ENCODE data around the gene OVCA2. TPM values are rescaled to one million over a fixed set of nuclear protein-coding genes. Genes with fewer than 3 reads are reported as not detected.

Gene OVCA2
- total RNA-seq, 4 donors from 2014 or later = 12.6 to 50.2 (median 34.4) TPM

GRCh38 chr17:2034806-2035540 lies 6.8 kb upstream of the OVCA2 start:
- intact Hi-C loops (cut with DNase I; ENCODE audit: low total_unique reads) = no loop called here
- peaks cover 0 to 25% of the 10 kb centered on the region in 2 donors for H3K36me3 ChIP-seq
- no peaks in the 10 kb centered on the region for H3K27me3 ChIP-seq
- ATAC-seq (no peak), DNase-seq (no peak)
- no peaks in the 10 kb centered on the region for H3K9me3 ChIP-seq
- no peak overlapping the region for H3K27ac ChIP-seq
- no peak overlapping the region for H3K4me3 ChIP-seq
- in situ Hi-C loops (cut with MboI; ENCODE audit: low sequenced_read_pairs in 4 of 4) = loop anchor here (25.0 kb wide), 2 partner anchors 348 to 373 kb away; partner anchors contain the start of gene PRPF8 (in 1 of the 4)
- no peak for TF ChIP-seq POLR2A (IDR thresholded peaks at IDR 0.05)
- no peak for TF ChIP-seq CTCF (IDR thresholded peaks at IDR 0.05 in 4 of 5, conservative IDR thresholded peaks at IDR 0.05 in 1 of 5)
- H3K4me1 ChIP-seq = peaks cover 14 to 24% of the 10 kb centered on the region in 2 donors

GRCh38 chr17:2035541-2036488 lies 6.0 kb upstream of the OVCA2 start:
- intact Hi-C loops (cut with DNase I; ENCODE audit: low total_unique reads) = no loop called here
- Histone ChIP-seq H3K4me1 (peaks cover 12 to 21% of the 10 kb centered on the region in 2 donors), H3K27ac (no peak overlapping the region), H3K9me3 (no peaks in the 10 kb centered on the region), H3K36me3 (peaks cover 0 to 31% of the 10 kb centered on the region in 2 donors), H3K4me3 (no peak overlapping the region), H3K27me3 (no peaks in the 10 kb centered on the region)
- ATAC-seq (no peak), DNase-seq (no peak)
- TF ChIP-seq POLR2A (IDR thresholded peaks at IDR 0.05) (no peak), CTCF (IDR thresholded peaks at IDR 0.05 in 4 of 5, conservative IDR thresholded peaks at IDR 0.05 in 1 of 5) (no peak)
- in situ Hi-C loops (cut with MboI; ENCODE audit: low sequenced_read_pairs in 4 of 4) = loop anchor here (25.0 kb wide), 2 partner anchors 349 to 374 kb away; partner anchors contain the start of gene PRPF8 (in 1 of the 4)

- H3K4me3 ChIP-seq = no peak overlapping the region
- in situ Hi-C loops (cut with MboI; ENCODE audit: low sequenced_read_pairs in 4 of 4) (loop anchor here (25.0 kb wide), 2 partner anchors 350 to 375 kb away; partner anchors contain the start of gene PRPF8 (in 1 of the 4)), intact Hi-C loops (cut with DNase I; ENCODE audit: low total_unique reads) (no loop called here)
- no peaks in the 10 kb centered on the region for H3K27me3 ChIP-seq
- peaks cover 7 to 15% of the 10 kb centered on the region in 2 donors for H3K4me1 ChIP-seq
- H3K36me3 ChIP-seq = peaks cover 0 to 31% of the 10 kb centered on the region in 2 donors
- DNase-seq (no peak), ATAC-seq (no peak)
- TF ChIP-seq CTCF (IDR thresholded peaks at IDR 0.05 in 4 of 5, conservative IDR thresholded peaks at IDR 0.05 in 1 of 5) = no peak
- TF ChIP-seq POLR2A (IDR thresholded peaks at IDR 0.05) = no peak
- H3K9me3 ChIP-seq = no peaks in the 10 kb centered on the region
- H3K27ac ChIP-seq = no peak overlapping the region
Observed at GRCh38 chr17:2037155-2037554, 4.7 kb upstream of the OVCA2 start.

- intact Hi-C loops (cut with DNase I; ENCODE audit: low total_unique reads) (loop anchor here (10.0 kb wide), 1 partner anchor 466 kb away; no protein-coding TSS in a partner anchor), in situ Hi-C loops (cut with MboI; ENCODE audit: low sequenced_read_pairs in 4 of 4) (loop anchor here (25.0 kb wide), 2 partner anchors 353 to 378 kb away; partner anchors contain the start of gene PRPF8 (in 1 of the 4))
- no peaks in the 10 kb centered on the region for H3K27me3 ChIP-seq
- DNase-seq (no peak), ATAC-seq (no peak)
- H3K4me1 ChIP-seq = peaks cover 26% of the 10 kb centered on the region in 2 donors
- H3K9me3 ChIP-seq = no peaks in the 10 kb centered on the region
- peaks cover 0 to 44% of the 10 kb centered on the region in 2 donors for H3K36me3 ChIP-seq
- peak overlapping the region in 1 of 4 donors; percentile 97 for H3K27ac ChIP-seq
- no peak overlapping the region for H3K4me3 ChIP-seq
- no peak for TF ChIP-seq CTCF (IDR thresholded peaks at IDR 0.05 in 4 of 5, conservative IDR thresholded peaks at IDR 0.05 in 1 of 5)
- no peak for TF ChIP-seq POLR2A (IDR thresholded peaks at IDR 0.05)
Observed at GRCh38 chr17:2040219-2040827, 1.5 kb upstream of the OVCA2 start.
